Uterus (tissue), 4 donors: ENCODE measurements around the gene FARS2. TPM values are rescaled to one million over a fixed set of nuclear protein-coding genes. Genes with fewer than 3 reads are reported as not detected.
A peak's percentile ranks its signal among the peaks of the same experiment; 100 is the strongest.

Experiments used
- DNase-seq, 2 donors: peaks; one replicate each; pipeline ENCODE4 v3.0.0-alpha.2; 2019 to 2020
- H3K27ac ChIP-seq, 2 donors: fragments of 200-600 bp; sonication (generic); 1 replicate in 1 of 2; 2 replicates in 1 of 2; pipeline ENCODE4 v1.5.1; 2016 to 2018
- H3K27me3 ChIP-seq, 2 donors: fragments of 200-600 bp; sonication (generic); one replicate each; pipeline ENCODE4 v1.5.1; 2018 to 2019; ENCODE audit warnings: control low read depth in 1 of 2
- H3K36me3 ChIP-seq, 2 donors: fragments of 200-600 bp; sonication (generic); one replicate each; pipeline ENCODE4 v1.5.1; 2019; ENCODE audit warnings: control low read depth in 1 of 2
- H3K4me1 ChIP-seq, 2 donors: fragments of 200-600 bp; sonication (generic); one replicate each; pipeline ENCODE4 v1.5.1; 2018 to 2019; ENCODE audit warnings: control low read depth in 1 of 2
- H3K4me3 ChIP-seq, 2 donors: fragments of 200-600 bp; sonication (generic); 1 replicate in 1 of 2; 2 replicates in 1 of 2; pipeline ENCODE4 v1.5.1; 2018 to 2019; ENCODE audit warnings: mild to moderate bottlenecking in 1 of 2
- H3K9me3 ChIP-seq, 2 donors: fragments of 200-600 bp; sonication (generic); one replicate each; pipeline ENCODE4 v1.5.1; 2019; ENCODE audit warnings: control low read depth in 1 of 2
- CTCF ChIP-seq, 4 experiments: fragments of 200-600 bp in 2 of 4; fragments of 450-650 bp in 2 of 4; sonication (generic) in 2 of 4; IDR thresholded peaks; one replicate each; pipeline ENCODE4 v1.5.1; 2016 to 2019; ENCODE audit warnings: antibody characterized with exemption in 4 of 4, mild to moderate bottlenecking in 2 of 4, moderate library complexity in 1 of 4
- POLR2A ChIP-seq, 2 donors: fragments of 450-650 bp; IDR thresholded peaks; one replicate each; pipeline ENCODE4 v1.6.1; 2016; ENCODE audit warnings: antibody characterized with exemption in 2 of 2, mild to moderate bottlenecking in 1 of 2, moderate library complexity in 1 of 2
- intact Hi-C: fragments of 100-400 bp; cut with DNase I; formaldehyde crosslinking; loops from one replicate; pipeline ENCODE4 v1.15.1; 2023; ENCODE audit warnings: low total_unique reads
- total RNA-seq, 4 donors: library from RNA; depleted of rRNA in 3 of 4; stranded (reverse); fragments of >200 nt in 3 of 4; gene quantifications; one replicate each; pipeline versions ENCODE4 v1.1.0 to v1.2.4, GENCODE V29; 2014 to 2023
- donor health status: DM: yes; HTN: yes; CAD: no.

Gene FARS2
- 10 to 100 TPM; 14.4 to 32.5 (median 25.6) TPM for total RNA-seq

- H3K27ac ChIP-seq: peak within 1 kb of the TSS; percentile 96 to 97
- no peaks in the 10 kb centered on the region for H3K36me3 ChIP-seq
- TF ChIP-seq POLR2A (IDR thresholded peaks at IDR 0.05) (peak in 1 of 2 donors; percentile 45), CTCF (IDR thresholded peaks at IDR 0.05) (peak in 2 of 4 experiments; percentile 13 to 15)
- intact Hi-C loops: no loop called here
- DNase-seq: peak; percentile 82 to 90
- H3K9me3 ChIP-seq: no peaks in the 10 kb centered on the region
- H3K4me3 ChIP-seq: peak within 1 kb of the TSS; percentile 73 to 80
- H3K4me1 ChIP-seq: peaks cover 0 to 8% of the 10 kb centered on the region in 2 donors
- no peaks in the 10 kb centered on the region for H3K27me3 ChIP-seq
Measured at GRCh38 chr6:5260661-5261544, at the start of gene FARS2, which contains the start of gene LYRM4. Gene FARS2, plus strand, starts transcription at chr6:5261513. Gene LYRM4, minus strand, starts transcription at chr6:5260950. Its CDS starts 217 bp downstream, at chr6:5260733.

GRCh38 chr6:5213836-5214235, 47.5 kb upstream of the FARS2 start:
- Histone ChIP-seq H3K4me1 (no peaks in the 10 kb centered on the region), H3K36me3 (no peaks in the 10 kb centered on the region), H3K9me3 (no peaks in the 10 kb centered on the region), H3K27me3 (no peaks in the 10 kb centered on the region), H3K27ac (no peak overlapping the region), H3K4me3 (no peak overlapping the region)
- intact Hi-C loops: no loop called here
- no peak for DNase-seq
- TF ChIP-seq CTCF (IDR thresholded peaks at IDR 0.05) (no peak), POLR2A (IDR thresholded peaks at IDR 0.05) (no peak)

- Histone ChIP-seq H3K4me1 (no peaks in the 10 kb centered on the region), H3K4me3 (no peak overlapping the region), H3K27ac (no peak overlapping the region), H3K36me3 (no peaks in the 10 kb centered on the region), H3K9me3 (no peaks in the 10 kb centered on the region), H3K27me3 (no peaks in the 10 kb centered on the region)
- intact Hi-C loops: no loop called here
- DNase-seq: peak in 1 of 2 donors; percentile 21
- TF ChIP-seq POLR2A (IDR thresholded peaks at IDR 0.05): no peak
- TF ChIP-seq CTCF (IDR thresholded peaks at IDR 0.05): peak; percentile 34 to 52 (median 46)
Measured at GRCh38 chr6:5214570-5215052, 46.7 kb upstream of the FARS2 start.

- intact Hi-C loops: no loop called here
- Histone ChIP-seq H3K27me3 (no peaks in the 10 kb centered on the region), H3K36me3 (no peaks in the 10 kb centered on the region), H3K27ac (no peak overlapping the region), H3K9me3 (no peaks in the 10 kb centered on the region), H3K4me3 (no peak overlapping the region), H3K4me1 (no peaks in the 10 kb centered on the region)
- TF ChIP-seq CTCF (IDR thresholded peaks at IDR 0.05) (no peak), POLR2A (IDR thresholded peaks at IDR 0.05) (no peak)
- DNase-seq: no peak
Measured at GRCh38 chr6:5215159-5215558, 46.2 kb upstream of the FARS2 start.

GRCh38 chr6:5215799-5216198, 45.5 kb upstream of the FARS2 start:
- Histone ChIP-seq H3K27me3 (no peaks in the 10 kb centered on the region), H3K36me3 (no peaks in the 10 kb centered on the region), H3K4me1 (no peaks in the 10 kb centered on the region), H3K27ac (no peak overlapping the region), H3K4me3 (no peak overlapping the region), H3K9me3 (no peaks in the 10 kb centered on the region)
- no peak for TF ChIP-seq POLR2A (IDR thresholded peaks at IDR 0.05)
- no peak for TF ChIP-seq CTCF (IDR thresholded peaks at IDR 0.05)
- intact Hi-C loops: no loop called here
- DNase-seq: no peak
